SHP77 (cell line): Measurements from ENCODE around the gene FRMPD2.
"Not testable (repeated sequence)": the region's sequence is repeated elsewhere in the genome, so short reads cannot be mapped to it uniquely, and the experiment has no call there.

Experiments
- DNase-seq, 2 experiments: peaks; one replicate each; lab custom pipeline; 2025; lab: John Stamatoyannopoulos, UW

Gene FRMPD2

DNA sequence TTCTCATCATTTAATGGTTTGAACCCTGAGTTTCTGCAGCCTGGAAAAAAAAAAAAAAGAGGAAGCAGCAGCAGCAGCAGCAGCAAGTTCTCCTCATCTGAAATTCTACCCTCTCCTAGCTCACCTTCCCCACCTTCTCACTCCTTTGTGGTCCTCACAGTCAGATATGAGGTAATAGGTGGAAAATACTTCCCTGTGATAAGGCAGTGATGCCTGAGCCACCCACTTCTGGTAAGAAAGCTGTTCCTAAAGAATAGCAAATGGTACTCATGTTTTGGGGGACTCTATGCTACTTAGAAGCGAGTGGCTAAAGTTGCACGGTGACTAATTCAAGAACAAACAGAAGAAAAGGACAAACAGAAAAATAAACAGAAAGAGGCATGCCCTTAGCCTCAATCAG lies 148.2 kb downstream of the FRMPD2 start:
- DNase-seq, result not testable (repeated sequence)

DNA sequence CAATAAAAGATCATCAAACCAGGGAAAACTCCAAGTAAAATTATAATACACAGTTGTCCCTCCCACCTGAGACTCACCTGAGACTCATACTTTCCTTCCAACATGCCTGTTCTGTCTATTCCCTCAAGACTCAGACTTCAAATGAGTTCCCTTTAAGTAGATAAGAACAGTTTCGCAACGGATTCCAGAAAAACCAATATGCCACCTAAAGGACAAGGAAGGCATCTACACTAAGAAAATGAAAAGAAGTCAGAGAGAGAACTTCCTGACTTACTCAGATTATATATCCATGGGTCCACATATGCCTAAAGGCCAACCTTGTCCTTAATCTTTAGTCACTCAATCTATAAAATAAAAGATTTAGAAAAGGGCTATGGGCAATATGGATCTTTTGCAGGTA lies 148.9 kb downstream of the FRMPD2 start:
- DNase-seq, result not testable (repeated sequence)

DNA sequence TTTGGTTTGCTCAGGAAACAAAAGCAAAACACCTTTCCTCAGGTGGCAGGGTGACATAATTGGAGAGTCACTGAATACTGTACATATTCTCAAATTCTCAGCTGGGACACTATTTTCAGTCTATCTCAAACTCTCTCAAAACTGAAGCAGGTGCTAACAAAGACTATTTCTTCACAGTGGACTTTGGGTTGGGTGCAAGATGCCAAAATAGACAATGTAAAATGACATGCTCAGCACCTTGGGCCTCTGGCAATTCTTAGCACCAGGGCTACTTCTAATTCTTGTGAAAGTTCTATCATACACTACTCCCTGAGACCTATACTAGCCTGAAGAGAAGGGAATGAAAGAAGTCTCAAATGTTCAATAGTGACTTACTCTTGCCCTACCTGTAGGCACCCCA lies 151.9 kb downstream of the FRMPD2 start:
- DNase-seq, result not testable (repeated sequence)

DNA sequence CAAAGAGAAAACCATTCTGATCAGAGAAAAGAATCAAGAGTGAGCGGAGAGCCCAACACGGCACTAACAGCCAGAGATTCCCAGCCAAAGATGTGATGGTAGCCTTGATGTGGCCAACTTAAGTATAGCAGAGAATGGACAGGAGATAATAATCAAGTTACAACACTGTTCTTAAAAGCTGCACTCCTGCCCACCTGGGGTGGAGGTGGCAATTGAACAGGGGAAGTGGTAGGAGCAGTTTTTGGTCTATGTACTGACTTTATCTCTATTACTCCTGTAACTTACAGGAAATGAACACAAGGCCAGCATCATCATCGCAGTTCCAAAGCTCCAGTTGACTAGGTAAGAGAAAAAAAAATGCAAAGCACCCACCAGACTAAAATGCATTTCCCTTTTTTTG lies 164.2 kb downstream of the FRMPD2 start:
- DNase-seq, result not testable (repeated sequence)
